Osteoblast (primary cell): ENCODE results near the gene GNMT. TPM values are rescaled to one million over a fixed set of nuclear protein-coding genes. Genes with fewer than 3 reads are reported as not detected.
A peak's percentile ranks its signal among the peaks of the same experiment; 100 is the strongest.

Experiments
- DNase-seq: peaks from one replicate; pipeline ENCODE4 v3.0.0; 2011; ENCODE audit warnings: low spot score, mixed read lengths; ENCODE audit not compliant: insufficient read length; ENCODE audit errors: missing footprints
- H2AFZ ChIP-seq: 2 replicates; pipeline ENCODE4 v1.6.0; 2011; ENCODE audit warnings: mild to moderate bottlenecking, low read length
- H3K27ac ChIP-seq: 2 replicates; pipeline ENCODE4 v1.5.1; 2011; ENCODE audit warnings: mild to moderate bottlenecking, low read depth, low read length, moderate library complexity
- H3K27me3 ChIP-seq: 2 replicates; pipeline ENCODE4 v1.6.0; 2012; ENCODE audit warnings: mild to moderate bottlenecking, control low read depth, inconsistent platforms, low read length, moderate library complexity; ENCODE audit not compliant: insufficient read depth
- H3K36me3 ChIP-seq: 2 replicates; pipeline ENCODE4 v1.5.1; 2011; ENCODE audit warnings: mild to moderate bottlenecking, low read length, control low read depth, moderate library complexity; ENCODE audit not compliant: insufficient read depth
- H3K4me1 ChIP-seq: 2 replicates; pipeline ENCODE4 v1.5.1; 2011; ENCODE audit warnings: mild to moderate bottlenecking, low read length, control low read depth, moderate library complexity; ENCODE audit not compliant: insufficient read depth
- H3K4me2 ChIP-seq: 2 replicates; pipeline ENCODE4 v1.6.0; 2011; ENCODE audit warnings: mild to moderate bottlenecking, low read length; ENCODE audit not compliant: insufficient read depth
- H3K4me3 ChIP-seq: fragments of 200-600 bp; sonication (generic); 3 replicates; pipeline ENCODE4 v1.5.1; 2012; ENCODE audit warnings: mild to moderate bottlenecking, low read length, inconsistent platforms; ENCODE audit not compliant: insufficient read depth
- H3K79me2 ChIP-seq: 2 replicates; pipeline ENCODE4 v1.6.0; 2012; ENCODE audit warnings: mild to moderate bottlenecking, low read length, control low read depth, inconsistent platforms; ENCODE audit not compliant: insufficient read depth
- H3K9me3 ChIP-seq: 2 replicates; pipeline ENCODE4 v1.5.1; 2011; ENCODE audit warnings: low read depth, low read length, control low read depth
- H4K20me1 ChIP-seq: 2 replicates; pipeline ENCODE4 v1.6.0; 2012; ENCODE audit warnings: mild to moderate bottlenecking, low read length, control low read depth; ENCODE audit not compliant: insufficient read depth
- CTCF ChIP-seq: IDR thresholded peaks from 2 replicates; pipeline ENCODE4 v1.5.1; 2011; ENCODE audit warnings: mild to moderate bottlenecking, low read depth, low read length, moderate library complexity; ENCODE audit errors: extremely low read depth
- total RNA-seq: library from RNA; depleted of rRNA; stranded (reverse); fragments of >200 nt; gene quantifications from 2 replicates; pipeline ENCODE4 v1.2.3, GENCODE V29; 2012

Gene GNMT
- total RNA-seq, 1 donor = 0.72 TPM

- Histone ChIP-seq H4K20me1 (peaks cover 10% of the 10 kb centered on the region), H3K27ac (no peak overlapping the region), H3K36me3 (peaks cover 42% of the 10 kb centered on the region), H3K9me3 (no peaks in the 10 kb centered on the region), H3K4me1 (peaks cover 6% of the 10 kb centered on the region), H3K27me3 (no peaks in the 10 kb centered on the region), H3K4me2 (no peak overlapping the region), H3K79me2 (no peaks in the 10 kb centered on the region), H2AFZ (no peak overlapping the region), H3K4me3 (no peak overlapping the region)
- TF ChIP-seq CTCF = no peak
- DNase-seq = peak; percentile 81
These were observed 10.5 kb downstream of the GNMT start for GRCh38 chr6:42970871-42971612.

DNA sequence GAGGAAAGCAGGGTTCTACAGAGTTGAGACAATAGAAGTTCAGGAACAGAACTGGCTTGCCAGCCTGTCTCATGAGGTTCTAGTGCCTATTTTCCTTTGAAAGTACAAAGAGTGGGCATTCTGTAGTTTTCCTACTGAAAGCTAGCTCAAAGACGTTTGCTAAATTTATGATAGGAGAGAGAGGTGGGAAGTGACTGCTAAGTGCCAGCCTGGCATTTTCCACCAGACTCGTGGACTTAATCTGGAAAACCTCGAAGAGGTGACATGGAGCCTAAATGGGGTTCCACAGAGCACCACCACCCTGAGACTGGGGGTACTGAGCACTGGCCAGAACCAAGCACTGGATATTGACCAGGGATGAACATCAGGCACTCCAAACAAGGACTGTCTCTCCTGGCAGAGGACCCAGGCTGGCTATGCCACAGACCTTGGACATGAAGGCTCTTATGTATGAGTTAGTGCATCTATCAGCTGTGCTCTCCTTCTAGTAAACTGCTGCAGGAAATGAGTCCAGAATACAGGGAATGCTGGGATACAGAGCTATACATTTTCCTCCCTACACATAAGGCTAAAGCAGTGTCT, 11.3 kb downstream of the GNMT start:
- H3K4me3 ChIP-seq = no peak overlapping the region
- H3K79me2 ChIP-seq = peaks cover under 1% of the 10 kb centered on the region
- H2AFZ ChIP-seq = no peak overlapping the region
- DNase-seq = peak; percentile 71
- H3K36me3 ChIP-seq = peaks cover 34% of the 10 kb centered on the region
- no peaks in the 10 kb centered on the region for H3K9me3 ChIP-seq
- no peak overlapping the region for H3K27ac ChIP-seq
- no peak for TF ChIP-seq CTCF
- peaks cover 6% of the 10 kb centered on the region for H3K4me1 ChIP-seq
- no peak overlapping the region for H3K4me2 ChIP-seq
- peaks cover 10% of the 10 kb centered on the region for H4K20me1 ChIP-seq
- no peaks in the 10 kb centered on the region for H3K27me3 ChIP-seq

DNA sequence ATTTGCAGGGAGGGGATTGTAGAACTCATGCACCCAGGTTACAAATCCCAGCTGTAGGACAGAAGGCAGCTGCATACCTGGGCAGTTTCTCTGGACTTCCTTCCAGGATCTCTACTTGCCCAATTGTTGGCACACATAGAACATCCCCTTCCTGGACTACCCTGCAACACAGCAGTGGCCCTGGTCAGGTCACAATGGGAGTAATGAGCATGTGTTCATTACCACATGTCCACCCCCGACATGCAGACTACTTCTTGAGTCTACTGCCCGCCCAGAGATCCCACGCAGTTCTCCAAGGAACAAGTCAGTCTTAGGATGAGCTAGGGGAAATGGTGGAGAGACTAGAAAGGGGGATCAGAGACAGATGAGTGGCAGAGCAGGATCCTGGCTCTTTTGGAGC, 13.4 kb downstream of the GNMT start:
- peaks cover 23% of the 10 kb centered on the region for H3K36me3 ChIP-seq
- peaks cover 13% of the 10 kb centered on the region for H3K4me1 ChIP-seq
- no peak overlapping the region for H3K4me2 ChIP-seq
- H2AFZ ChIP-seq = no peak overlapping the region
- peaks cover 10% of the 10 kb centered on the region for H4K20me1 ChIP-seq
- H3K27ac ChIP-seq = no peak overlapping the region
- H3K27me3 ChIP-seq = no peaks in the 10 kb centered on the region
- DNase-seq = no peak
- H3K9me3 ChIP-seq = no peaks in the 10 kb centered on the region
- no peak for TF ChIP-seq CTCF
- peaks cover 18% of the 10 kb centered on the region for H3K79me2 ChIP-seq
- no peak overlapping the region for H3K4me3 ChIP-seq

GRCh38 chr6:42974919-42975505, 14.5 kb downstream of the GNMT start:
- no peak for DNase-seq
- no peak for TF ChIP-seq CTCF
- Histone ChIP-seq H3K4me1 (peaks cover 23% of the 10 kb centered on the region), H4K20me1 (peaks cover 10% of the 10 kb centered on the region), H3K27ac (no peak overlapping the region), H3K4me3 (no peak overlapping the region), H3K4me2 (no peak overlapping the region), H3K9me3 (no peaks in the 10 kb centered on the region), H3K27me3 (no peaks in the 10 kb centered on the region), H2AFZ (no peak overlapping the region), H3K36me3 (peaks cover 12% of the 10 kb centered on the region), H3K79me2 (peaks cover 23% of the 10 kb centered on the region)
